Right hindlimb (tissue), 1 donor: Measurements from ENCODE around the gene TAF9.
"Not testable (repeated sequence)": the region's sequence is repeated elsewhere in the genome, so short reads cannot be mapped to it uniquely, and the experiment has no call there.

Experiments used
- DNase-seq: peaks from one replicate; pipeline ENCODE4 v3.0.0-alpha.2; 2018

Gene TAF9

GRCh38 chr5:69369340-69370121 lies at the start of gene TAF9, which contains the start of the genes AK6 and RAD17:
TAF9 (minus strand) TSS chr5:69369520; CDS start chr5:69365737, 3,783 bp downstream.
AK6 (minus strand) TSS chr5:69369520; CDS start chr5:69369490, 30 bp downstream.
RAD17 (plus strand) TSS chr5:69369818; CDS start chr5:69372209, 2,391 bp downstream.
- DNase-seq, result peak; percentile 96

GRCh38 chr5:69418554-69418953 lies 49.2 kb upstream of the TAF9 start:
- DNase-seq, result no peak

- no peak for DNase-seq
Observed at GRCh38 chr5:69416699-69417098, 47.4 kb upstream of the TAF9 start.

- no peak for DNase-seq
Observed at GRCh38 chr5:69416180-69416579, 46.9 kb upstream of the TAF9 start.

GRCh38 chr5:69415584-69415958 lies 46.3 kb upstream of the TAF9 start:
- DNase-seq, result no peak

- peak; percentile 38 for DNase-seq
Observed at GRCh38 chr5:69414885-69415583, 45.7 kb upstream of the TAF9 start, which contains the start of gene MARVELD2. MARVELD2 (plus strand) TSS chr5:69415116; CDS start chr5:69419386, 4,270 bp downstream.

- no peak for DNase-seq
Observed at GRCh38 chr5:69404659-69405330, 35.5 kb upstream of the TAF9 start.

GRCh38 chr5:69378376-69378775 lies 9.1 kb upstream of the TAF9 start:
- no peak for DNase-seq

- no peak for DNase-seq
Observed at GRCh38 chr5:69374911-69375446, 5.7 kb upstream of the TAF9 start.

GRCh38 chr5:69372394-69372793 lies 3.1 kb upstream of the TAF9 start:
- DNase-seq, result no peak

- not testable (repeated sequence) for DNase-seq
Observed at GRCh38 chr5:69370335-69370734, 1.0 kb upstream of the TAF9 start.

GRCh38 chr5:69368458-69369339 lies 621 bp downstream of the TAF9 start:
- DNase-seq, result no peak

GRCh38 chr5:69367697-69368279 lies 1.5 kb downstream of the TAF9 start:
- DNase-seq, result no peak

- DNase-seq, result no peak
Observed at GRCh38 chr5:69364850-69365249, 4.5 kb downstream of the TAF9 start.

- DNase-seq, result no peak
Observed at GRCh38 chr5:69364414-69364813, 4.9 kb downstream of the TAF9 start.

- no peak for DNase-seq
Observed at GRCh38 chr5:69360442-69360841, 8.9 kb downstream of the TAF9 start.

- no peak for DNase-seq
Observed at GRCh38 chr5:69359699-69360098, 9.6 kb downstream of the TAF9 start.

GRCh38 chr5:69350664-69351063 lies 18.7 kb downstream of the TAF9 start:
- no peak for DNase-seq

GRCh38 chr5:69343083-69343482 lies 26.2 kb downstream of the TAF9 start:
- no peak for DNase-seq

- DNase-seq, result no peak
Observed at GRCh38 chr5:69341520-69342161, 27.7 kb downstream of the TAF9 start.

GRCh38 chr5:69335341-69335935 lies 33.9 kb downstream of the TAF9 start:
- DNase-seq, result no peak
